Activated naive CD8-positive, alpha-beta T cell treated with anti-CD3 and anti-CD28 coated beads, Interleukin-2, amount 50 U/mL, for 24 hours (primary cell): Measurements from ENCODE around the gene CAPN1.
"Not testable (repeated sequence)": the region's sequence is repeated elsewhere in the genome, so short reads cannot be mapped to it uniquely, and the experiment has no call there.

ENCODE experiments used
- ATAC-seq: fragments of 150-1000 bp; cut with Tn5 transposase; one replicate; pipeline ENCODE4 v1.10.0; 2021
- DNase-seq: peaks from one replicate; pipeline ENCODE4 v3.0.0; 2021
- H3K27ac Mint-ChIP-seq: one replicate; pipeline ENCODE4 v1.8.0; 2021; ENCODE audit warnings: mild to moderate bottlenecking, mixed read lengths
- H3K27me3 Mint-ChIP-seq: one replicate; pipeline ENCODE4 v1.8.0; 2021; ENCODE audit warnings: mixed read lengths
- H3K36me3 Mint-ChIP-seq: one replicate; pipeline ENCODE4 v1.8.0; 2021; ENCODE audit warnings: low read depth, mixed read lengths
- H3K4me1 Mint-ChIP-seq: one replicate; pipeline ENCODE4 v1.8.0; 2021; ENCODE audit warnings: mixed read lengths
- H3K4me3 Mint-ChIP-seq: one replicate; pipeline ENCODE4 v1.8.0; 2021; ENCODE audit warnings: mild to moderate bottlenecking, moderate library complexity, mixed read lengths
- H3K9me3 Mint-ChIP-seq: one replicate; pipeline ENCODE4 v1.8.0; 2021; ENCODE audit warnings: mixed read lengths

Gene CAPN1

GRCh38 chr11:65172600-65172999 is 9.1 kb upstream of the CAPN1 start:
- H3K4me1 Mint-ChIP-seq: peaks cover 10% of the 10 kb centered on the region
- H3K9me3 Mint-ChIP-seq: no peaks in the 10 kb centered on the region
- no peak overlapping the region for H3K4me3 Mint-ChIP-seq
- H3K36me3 Mint-ChIP-seq: no peaks in the 10 kb centered on the region
- no peak for ATAC-seq
- no peak overlapping the region for H3K27ac Mint-ChIP-seq
- DNase-seq: no peak
- H3K27me3 Mint-ChIP-seq: no peaks in the 10 kb centered on the region

- H3K27ac Mint-ChIP-seq, H3K4me3 Mint-ChIP-seq, DNase-seq, H3K36me3 Mint-ChIP-seq, H3K9me3 Mint-ChIP-seq, H3K27me3 Mint-ChIP-seq, H3K4me1 Mint-ChIP-seq, ATAC-seq: not testable (repeated sequence)
Measured at GRCh38 chr11:65174571-65175010, 7.1 kb upstream of the CAPN1 start.

- peak overlapping the region; percentile 84 for H3K4me3 Mint-ChIP-seq
- no peaks in the 10 kb centered on the region for H3K9me3 Mint-ChIP-seq
- H3K27me3 Mint-ChIP-seq: no peaks in the 10 kb centered on the region
- H3K27ac Mint-ChIP-seq: peak overlapping the region; percentile 54
- peak; percentile 69 for DNase-seq
- peak; percentile 61 for ATAC-seq
- H3K4me1 Mint-ChIP-seq: peaks cover 13% of the 10 kb centered on the region
- H3K36me3 Mint-ChIP-seq: peaks cover 3% of the 10 kb centered on the region
Measured at GRCh38 chr11:65180877-65181568, 705 bp upstream of the CAPN1 start.

- Mint-ChIP-seq H3K27ac (peak overlapping the region; percentile 67), H3K9me3 (no peaks in the 10 kb centered on the region), H3K27me3 (no peaks in the 10 kb centered on the region), H3K4me3 (peak overlapping the region; percentile 85), H3K36me3 (peaks cover 5% of the 10 kb centered on the region), H3K4me1 (peaks cover 13% of the 10 kb centered on the region)
- ATAC-seq (no peak), DNase-seq (peak; percentile 25)
Measured at GRCh38 chr11:65182258-65183170, 786 bp downstream of the CAPN1 start.

- no peaks in the 10 kb centered on the region for H3K27me3 Mint-ChIP-seq
- no peak overlapping the region for H3K27ac Mint-ChIP-seq
- H3K9me3 Mint-ChIP-seq: no peaks in the 10 kb centered on the region
- DNase-seq (no peak), ATAC-seq (no peak)
- peaks cover 5% of the 10 kb centered on the region for H3K36me3 Mint-ChIP-seq
- peak overlapping the region; percentile 12 for H3K4me3 Mint-ChIP-seq
- H3K4me1 Mint-ChIP-seq: peaks cover 13% of the 10 kb centered on the region
Measured at GRCh38 chr11:65183201-65183891, 1.6 kb downstream of the CAPN1 start.

GRCh38 chr11:65184146-65184545 is 2.4 kb downstream of the CAPN1 start:
- Mint-ChIP-seq H3K4me1 (peaks cover 13% of the 10 kb centered on the region), H3K9me3 (no peaks in the 10 kb centered on the region), H3K4me3 (no peak overlapping the region), H3K36me3 (peaks cover 5% of the 10 kb centered on the region), H3K27me3 (no peaks in the 10 kb centered on the region), H3K27ac (no peak overlapping the region)
- ATAC-seq (no peak), DNase-seq (no peak)

GRCh38 chr11:65185171-65185570 is 3.4 kb downstream of the CAPN1 start:
- no peak for DNase-seq
- ATAC-seq: no peak
- Mint-ChIP-seq H3K4me3 (no peak overlapping the region), H3K36me3 (peaks cover 13% of the 10 kb centered on the region), H3K27me3 (no peaks in the 10 kb centered on the region), H3K9me3 (no peaks in the 10 kb centered on the region), H3K27ac (no peak overlapping the region), H3K4me1 (peaks cover 13% of the 10 kb centered on the region)

- no peak for DNase-seq
- H3K36me3 Mint-ChIP-seq: peaks cover 17% of the 10 kb centered on the region
- H3K4me1 Mint-ChIP-seq: peaks cover 10% of the 10 kb centered on the region
- no peak for ATAC-seq
- no peak overlapping the region for H3K27ac Mint-ChIP-seq
- H3K9me3 Mint-ChIP-seq: no peaks in the 10 kb centered on the region
- no peak overlapping the region for H3K4me3 Mint-ChIP-seq
- H3K27me3 Mint-ChIP-seq: no peaks in the 10 kb centered on the region
Measured at GRCh38 chr11:65185869-65186341, 4.2 kb downstream of the CAPN1 start.

- ATAC-seq (no peak), DNase-seq (no peak)
- H3K4me1 Mint-ChIP-seq: peaks cover 10% of the 10 kb centered on the region
- H3K9me3 Mint-ChIP-seq: no peaks in the 10 kb centered on the region
- no peak overlapping the region for H3K27ac Mint-ChIP-seq
- H3K4me3 Mint-ChIP-seq: no peak overlapping the region
- peaks cover 17% of the 10 kb centered on the region for H3K36me3 Mint-ChIP-seq
- H3K27me3 Mint-ChIP-seq: no peaks in the 10 kb centered on the region
Measured at GRCh38 chr11:65186701-65187100, 5.0 kb downstream of the CAPN1 start.

- no peak for DNase-seq
- H3K4me1 Mint-ChIP-seq: peaks cover 10% of the 10 kb centered on the region
- ATAC-seq: no peak
- peaks cover 18% of the 10 kb centered on the region for H3K36me3 Mint-ChIP-seq
- H3K27ac Mint-ChIP-seq: no peak overlapping the region
- no peaks in the 10 kb centered on the region for H3K27me3 Mint-ChIP-seq
- no peak overlapping the region for H3K4me3 Mint-ChIP-seq
- H3K9me3 Mint-ChIP-seq: no peaks in the 10 kb centered on the region
Measured at GRCh38 chr11:65187146-65187675, 5.5 kb downstream of the CAPN1 start.

- DNase-seq: no peak
- H3K36me3 Mint-ChIP-seq: peaks cover 20% of the 10 kb centered on the region
- no peak for ATAC-seq
- H3K27me3 Mint-ChIP-seq: no peaks in the 10 kb centered on the region
- H3K4me1 Mint-ChIP-seq: peaks cover 5% of the 10 kb centered on the region
- H3K27ac Mint-ChIP-seq: no peak overlapping the region
- no peaks in the 10 kb centered on the region for H3K9me3 Mint-ChIP-seq
- no peak overlapping the region for H3K4me3 Mint-ChIP-seq
Measured at GRCh38 chr11:65187971-65188461, 6.3 kb downstream of the CAPN1 start.

GRCh38 chr11:65188486-65188885 is 6.8 kb downstream of the CAPN1 start:
- H3K4me1 Mint-ChIP-seq: peaks cover 3% of the 10 kb centered on the region
- no peak overlapping the region for H3K4me3 Mint-ChIP-seq
- no peaks in the 10 kb centered on the region for H3K9me3 Mint-ChIP-seq
- no peaks in the 10 kb centered on the region for H3K27me3 Mint-ChIP-seq
- H3K36me3 Mint-ChIP-seq: peaks cover 21% of the 10 kb centered on the region
- DNase-seq (no peak), ATAC-seq (no peak)
- no peak overlapping the region for H3K27ac Mint-ChIP-seq

GRCh38 chr11:65189191-65189590 is 7.5 kb downstream of the CAPN1 start:
- Mint-ChIP-seq H3K9me3 (no peaks in the 10 kb centered on the region), H3K27me3 (no peaks in the 10 kb centered on the region), H3K4me3 (no peak overlapping the region), H3K4me1 (no peaks in the 10 kb centered on the region), H3K36me3 (peaks cover 19% of the 10 kb centered on the region), H3K27ac (no peak overlapping the region)
- ATAC-seq (no peak), DNase-seq (no peak)

GRCh38 chr11:65194564-65194963 is 12.8 kb downstream of the CAPN1 start:
- no peak overlapping the region for H3K4me3 Mint-ChIP-seq
- peaks cover 26% of the 10 kb centered on the region for H3K36me3 Mint-ChIP-seq
- ATAC-seq (no peak), DNase-seq (no peak)
- H3K27ac Mint-ChIP-seq: no peak overlapping the region
- no peaks in the 10 kb centered on the region for H3K9me3 Mint-ChIP-seq
- H3K4me1 Mint-ChIP-seq: no peaks in the 10 kb centered on the region
- H3K27me3 Mint-ChIP-seq: no peaks in the 10 kb centered on the region
